Fibroblast of the aortic adventitia (primary cell): ENCODE measurements around the gene CCND2. TPM values are rescaled to one million over a fixed set of nuclear protein-coding genes. Genes with fewer than 3 reads are reported as not detected.

Experiments used
- DNase-seq: peaks from one replicate; pipeline ENCODE4 v3.0.0-alpha.2; 2010; ENCODE audit warnings: low read depth
- H3K4me3 ChIP-seq: 2 replicates; pipeline ENCODE4 v1.5.1; 2011; ENCODE audit warnings: low read depth, mild to moderate bottlenecking, control low read depth, low read length, moderate library complexity
- total RNA-seq: library from RNA; depleted of rRNA; stranded (reverse); fragments of >200 nt; gene quantifications from 2 replicates; pipeline ENCODE4 v1.2.3, GENCODE V29; 2012; ENCODE audit warnings: low replicate concordance
- TF ChIP-seq, protein P1 (sequence below): IDR thresholded peaks from 2 replicates; pipeline ENCODE4 v1.5.1; 2011; ENCODE audit warnings: mild to moderate bottlenecking, low read length, control low read depth, inconsistent platforms; ENCODE audit not compliant: insufficient read depth

The CCND2 gene
- total RNA-seq, 1 donor, result 22.5 TPM

- DNase-seq, result no peak
- TF ChIP-seq, protein P1, sequence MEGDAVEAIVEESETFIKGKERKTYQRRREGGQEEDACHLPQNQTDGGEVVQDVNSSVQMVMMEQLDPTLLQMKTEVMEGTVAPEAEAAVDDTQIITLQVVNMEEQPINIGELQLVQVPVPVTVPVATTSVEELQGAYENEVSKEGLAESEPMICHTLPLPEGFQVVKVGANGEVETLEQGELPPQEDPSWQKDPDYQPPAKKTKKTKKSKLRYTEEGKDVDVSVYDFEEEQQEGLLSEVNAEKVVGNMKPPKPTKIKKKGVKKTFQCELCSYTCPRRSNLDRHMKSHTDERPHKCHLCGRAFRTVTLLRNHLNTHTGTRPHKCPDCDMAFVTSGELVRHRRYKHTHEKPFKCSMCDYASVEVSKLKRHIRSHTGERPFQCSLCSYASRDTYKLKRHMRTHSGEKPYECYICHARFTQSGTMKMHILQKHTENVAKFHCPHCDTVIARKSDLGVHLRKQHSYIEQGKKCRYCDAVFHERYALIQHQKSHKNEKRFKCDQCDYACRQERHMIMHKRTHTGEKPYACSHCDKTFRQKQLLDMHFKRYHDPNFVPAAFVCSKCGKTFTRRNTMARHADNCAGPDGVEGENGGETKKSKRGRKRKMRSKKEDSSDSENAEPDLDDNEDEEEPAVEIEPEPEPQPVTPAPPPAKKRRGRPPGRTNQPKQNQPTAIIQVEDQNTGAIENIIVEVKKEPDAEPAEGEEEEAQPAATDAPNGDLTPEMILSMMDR, result no peak
- H3K4me3 ChIP-seq, result no peak overlapping the region
Measured at GRCh38 chr12:4277205-4277543, 3.6 kb downstream of the CCND2 start.

DNA sequence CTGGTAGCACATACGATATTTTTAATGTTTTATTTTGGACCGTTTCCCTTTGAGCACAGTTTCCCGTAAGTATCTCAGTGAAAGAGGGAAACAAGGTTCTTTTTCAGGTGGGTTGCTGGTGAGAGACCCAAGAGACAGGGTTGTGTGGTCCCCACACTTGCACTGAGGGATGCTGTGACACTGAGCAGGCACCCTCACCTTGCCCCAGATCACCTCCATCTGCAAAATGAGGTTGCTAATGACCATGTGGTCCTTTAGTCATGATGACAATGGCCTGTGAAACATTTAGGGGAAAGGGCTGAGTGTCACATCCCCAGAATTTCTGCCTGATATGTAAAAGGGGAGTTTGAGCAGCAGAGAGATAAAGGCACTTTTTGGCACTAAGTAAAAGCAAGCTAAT lies 4.3 kb downstream of the CCND2 start:
- DNase-seq, result no peak
- TF ChIP-seq, protein P1, result no peak
- no peak overlapping the region for H3K4me3 ChIP-seq

- TF ChIP-seq, protein P1, result no peak
- no peak overlapping the region for H3K4me3 ChIP-seq
- no peak for DNase-seq
Measured at GRCh38 chr12:4278329-4279197, 5.0 kb downstream of the CCND2 start.

DNA sequence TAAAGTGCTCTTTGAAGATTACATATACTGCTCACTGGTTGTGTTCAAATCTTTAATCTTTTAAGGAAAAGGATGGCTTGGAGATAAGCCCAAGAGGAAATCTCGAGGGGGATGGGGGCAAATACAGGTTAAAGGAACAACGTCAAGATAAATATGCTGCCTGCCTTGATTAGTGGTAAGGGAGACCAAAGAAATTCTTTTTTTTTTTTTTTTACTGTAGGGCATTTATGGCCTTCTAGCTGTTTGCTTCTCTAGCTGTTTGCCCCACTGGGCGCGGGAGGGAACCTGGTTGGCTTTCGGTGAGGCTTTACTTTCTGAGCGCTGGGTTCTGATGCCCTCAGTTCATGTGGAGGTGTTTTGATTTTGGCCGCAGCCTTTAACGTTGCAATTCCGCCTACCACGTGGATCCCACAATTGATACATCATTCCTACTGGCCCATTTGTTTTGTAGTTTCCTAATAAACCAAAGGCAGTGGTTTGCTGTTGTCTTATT lies 5.7 kb downstream of the CCND2 start:
- no peak for DNase-seq
- H3K4me3 ChIP-seq, result no peak overlapping the region
- TF ChIP-seq, protein P1, result no peak

DNA sequence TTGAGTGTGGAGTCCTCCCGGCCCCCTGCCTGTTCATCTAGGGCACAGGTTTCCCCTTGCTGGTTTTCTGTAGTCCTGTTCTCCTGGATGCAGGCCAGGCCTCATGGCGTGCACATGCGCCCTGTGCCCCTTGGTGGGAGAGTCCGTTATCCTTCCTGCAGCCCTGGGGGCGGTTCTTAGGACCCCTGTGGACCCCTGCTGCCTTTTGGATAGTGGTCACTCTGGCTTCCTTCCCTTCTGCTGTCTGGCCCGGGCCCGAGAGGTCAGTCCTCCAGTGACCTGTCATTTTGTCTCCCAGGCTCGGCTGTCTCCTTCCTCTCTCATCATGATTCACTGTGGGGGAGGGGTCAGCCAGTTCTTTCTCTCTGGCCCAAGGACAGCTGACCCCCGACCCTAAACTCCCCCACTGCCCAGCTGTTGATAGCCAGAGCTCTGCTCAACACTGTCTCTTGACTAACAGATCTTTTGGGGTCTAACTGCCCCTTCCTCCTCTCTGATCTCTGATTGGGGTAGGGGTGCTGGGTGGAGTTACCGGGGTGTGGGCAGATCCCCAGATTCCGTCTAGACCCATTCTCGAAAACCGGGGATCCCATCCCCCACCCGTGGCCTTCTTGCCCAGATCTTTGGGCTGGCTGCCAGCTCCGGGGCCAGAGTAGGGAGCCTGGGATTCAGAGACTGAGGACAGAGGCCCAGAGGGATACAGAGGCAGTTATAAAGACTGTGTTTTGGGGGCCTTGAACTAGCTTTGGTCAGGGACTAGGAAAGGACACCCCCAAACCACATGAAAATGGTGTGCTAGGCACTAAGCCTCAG lies 7.0 kb downstream of the CCND2 start:
- no peak overlapping the region for H3K4me3 ChIP-seq
- no peak for DNase-seq
- TF ChIP-seq, protein P1, result no peak

DNA sequence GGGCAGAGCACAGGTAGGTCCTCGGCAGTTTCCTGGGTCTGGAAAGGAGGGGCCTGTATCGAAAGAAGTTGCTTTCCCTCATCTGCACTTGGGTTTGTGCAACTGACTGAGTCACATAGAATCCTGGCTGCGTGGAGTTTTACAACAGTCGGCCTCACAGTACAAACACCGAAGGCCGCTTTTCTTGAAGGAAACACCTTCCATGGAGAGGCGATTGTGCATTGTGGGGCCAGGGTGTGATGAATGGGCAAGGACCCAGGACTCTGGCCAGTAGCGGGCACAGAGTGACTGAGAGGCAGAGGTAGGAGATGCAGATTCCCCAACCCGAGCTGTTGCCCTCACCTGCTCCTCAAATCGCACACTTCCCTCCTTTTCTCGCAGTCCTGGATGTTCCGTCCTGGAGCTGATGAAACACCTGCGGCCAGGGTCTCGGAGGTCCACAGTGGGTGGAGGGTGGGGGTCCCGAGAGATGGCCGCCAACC lies 7.7 kb downstream of the CCND2 start:
- TF ChIP-seq, protein P1, result no peak
- no peak overlapping the region for H3K4me3 ChIP-seq
- no peak for DNase-seq
